WI38 (cell line): Measurements from ENCODE around the gene CACNA2D1.

Experiments
- H3K4me3 ChIP-seq: 2 replicates; pipeline ENCODE4 v1.5.1; 2011; ENCODE audit warnings: low read depth, mild to moderate bottlenecking, control low read depth, low read length
- TF ChIP-seq, protein P1 (sequence below): IDR thresholded peaks from 2 replicates; pipeline ENCODE4 v1.5.1; 2012; ENCODE audit warnings: low read depth, mild to moderate bottlenecking, control low read depth, low read length

CACNA2D1 gene

GRCh38 chr7:82129091-82129490 is 314.5 kb downstream of the CACNA2D1 start:
- H3K4me3 ChIP-seq, result no peak overlapping the region
- TF ChIP-seq, protein P1, sequence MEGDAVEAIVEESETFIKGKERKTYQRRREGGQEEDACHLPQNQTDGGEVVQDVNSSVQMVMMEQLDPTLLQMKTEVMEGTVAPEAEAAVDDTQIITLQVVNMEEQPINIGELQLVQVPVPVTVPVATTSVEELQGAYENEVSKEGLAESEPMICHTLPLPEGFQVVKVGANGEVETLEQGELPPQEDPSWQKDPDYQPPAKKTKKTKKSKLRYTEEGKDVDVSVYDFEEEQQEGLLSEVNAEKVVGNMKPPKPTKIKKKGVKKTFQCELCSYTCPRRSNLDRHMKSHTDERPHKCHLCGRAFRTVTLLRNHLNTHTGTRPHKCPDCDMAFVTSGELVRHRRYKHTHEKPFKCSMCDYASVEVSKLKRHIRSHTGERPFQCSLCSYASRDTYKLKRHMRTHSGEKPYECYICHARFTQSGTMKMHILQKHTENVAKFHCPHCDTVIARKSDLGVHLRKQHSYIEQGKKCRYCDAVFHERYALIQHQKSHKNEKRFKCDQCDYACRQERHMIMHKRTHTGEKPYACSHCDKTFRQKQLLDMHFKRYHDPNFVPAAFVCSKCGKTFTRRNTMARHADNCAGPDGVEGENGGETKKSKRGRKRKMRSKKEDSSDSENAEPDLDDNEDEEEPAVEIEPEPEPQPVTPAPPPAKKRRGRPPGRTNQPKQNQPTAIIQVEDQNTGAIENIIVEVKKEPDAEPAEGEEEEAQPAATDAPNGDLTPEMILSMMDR, result no peak

GRCh38 chr7:82128546-82128945 is 315.0 kb downstream of the CACNA2D1 start:
- H3K4me3 ChIP-seq, result no peak overlapping the region
- TF ChIP-seq, protein P1, result no peak

DNA sequence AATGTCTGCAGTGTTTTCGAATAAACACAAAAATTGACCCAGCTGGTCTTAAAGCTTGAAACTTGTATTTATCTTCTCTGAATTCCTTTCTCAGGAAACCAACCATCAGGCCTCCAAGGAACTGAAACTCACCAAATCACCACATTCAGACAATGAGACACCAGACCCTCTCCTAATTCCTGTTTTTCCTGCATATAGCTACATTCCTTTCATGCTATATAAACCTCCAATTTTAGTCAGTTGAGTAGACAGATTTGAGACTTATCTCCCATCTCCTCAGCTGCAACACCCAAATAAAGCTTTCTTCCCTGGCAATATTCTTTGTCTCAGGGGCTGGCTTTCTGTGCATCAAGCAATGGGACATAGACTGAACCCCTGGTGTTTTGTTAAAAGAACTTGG is 317.0 kb downstream of the CACNA2D1 start:
- no peak overlapping the region for H3K4me3 ChIP-seq
- TF ChIP-seq, protein P1, result no peak

DNA sequence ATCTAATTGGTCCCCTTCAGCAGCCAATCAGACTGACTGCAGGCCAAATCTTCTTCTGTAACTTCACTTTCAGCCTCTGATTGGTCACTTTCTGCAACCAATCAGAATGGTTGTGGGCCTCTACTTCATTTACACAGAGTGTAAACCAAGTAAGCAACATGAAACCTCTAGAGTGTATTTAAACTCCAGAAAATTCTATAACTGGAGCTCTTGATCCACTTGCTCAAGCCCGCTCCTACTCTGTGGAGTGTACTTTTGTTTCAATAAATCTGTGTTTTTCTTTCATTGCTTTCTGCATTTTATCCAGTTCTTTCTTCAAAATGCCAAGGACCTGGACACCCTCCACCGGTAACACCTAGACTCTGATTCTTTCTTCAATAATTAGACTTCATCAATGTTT is 319.1 kb downstream of the CACNA2D1 start:
- TF ChIP-seq, protein P1, result no peak
- H3K4me3 ChIP-seq, result no peak overlapping the region

DNA sequence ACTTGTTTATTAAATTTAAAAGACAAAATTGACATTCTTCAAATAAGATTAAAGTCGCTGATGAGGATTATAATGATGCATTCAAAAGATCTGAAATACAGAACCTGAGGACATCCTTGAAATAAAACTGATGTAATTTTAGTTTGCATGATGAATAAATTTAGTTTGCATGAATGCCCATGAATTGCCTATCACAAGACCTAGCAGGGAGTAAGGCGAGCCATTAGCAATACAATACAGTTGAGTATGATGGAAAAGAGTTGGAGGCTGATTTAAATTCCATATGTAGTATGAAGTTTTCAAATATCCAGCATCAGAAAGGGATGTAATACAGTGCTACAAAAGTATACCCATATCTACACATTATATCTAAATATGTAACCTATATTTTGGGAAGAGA is 321.3 kb downstream of the CACNA2D1 start:
- H3K4me3 ChIP-seq, result no peak overlapping the region
- TF ChIP-seq, protein P1, result no peak

DNA sequence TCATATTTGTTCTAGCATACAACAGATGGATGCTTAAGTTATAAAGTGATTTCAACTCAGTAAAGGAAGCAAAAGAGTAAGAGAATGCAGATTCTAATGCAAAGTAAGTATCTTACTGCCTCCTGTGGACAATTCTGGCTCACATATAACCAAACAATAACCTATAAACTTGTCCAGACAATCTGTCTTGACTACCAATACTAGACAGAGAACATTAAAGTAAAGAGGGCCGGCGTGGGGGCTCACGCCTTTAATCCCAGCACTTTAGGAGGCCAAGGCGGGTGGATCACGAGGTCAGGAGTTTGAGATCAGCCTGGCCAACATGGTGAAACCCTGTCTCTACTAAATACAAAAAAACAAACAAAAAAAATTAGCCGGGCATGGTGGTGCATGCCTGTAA is 329.3 kb downstream of the CACNA2D1 start:
- TF ChIP-seq, protein P1, result no peak
- no peak overlapping the region for H3K4me3 ChIP-seq

DNA sequence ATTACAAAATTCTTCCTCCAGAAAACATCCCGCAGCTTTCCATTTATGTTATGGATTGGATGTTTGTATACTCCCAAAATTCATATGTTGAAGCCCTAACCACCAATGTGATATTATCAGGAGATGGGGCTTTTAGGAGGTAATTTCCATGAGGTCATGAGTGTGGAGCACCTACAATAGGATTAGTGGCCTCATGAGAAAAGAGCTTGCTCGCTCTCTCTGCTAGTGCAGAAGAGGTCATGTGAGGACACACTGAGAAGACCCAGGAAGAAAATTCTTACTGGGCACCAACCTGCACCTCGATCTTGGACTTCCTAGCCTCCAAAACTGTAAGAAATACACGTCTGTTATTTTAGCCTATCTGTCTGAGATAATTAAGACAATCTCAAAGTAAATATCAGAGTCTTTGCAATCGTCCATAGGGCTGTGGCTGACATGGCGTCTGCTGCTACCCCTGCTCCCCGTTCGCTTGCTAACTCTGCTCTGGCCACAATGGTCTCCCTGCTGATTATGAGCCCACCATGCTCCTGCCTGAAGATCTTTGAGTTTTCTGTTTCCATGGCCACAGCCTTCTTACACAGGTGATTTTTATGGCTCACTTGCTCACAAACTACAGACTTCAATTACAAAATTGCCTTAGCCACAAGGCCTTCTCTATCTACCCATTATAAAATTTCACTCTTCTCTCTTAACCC is 333.3 kb downstream of the CACNA2D1 start:
- TF ChIP-seq, protein P1, result no peak
- no peak overlapping the region for H3K4me3 ChIP-seq
